SJSA1 (cell line): Measurements from ENCODE around the gene CHI3L1. TPM values are rescaled to one million over a fixed set of nuclear protein-coding genes. Genes with fewer than 3 reads are reported as not detected.

ENCODE experiments used
- DNase-seq, 2 experiments: peaks; one replicate each; pipeline ENCODE4 v3.0.0-alpha.2; 2015 to 2020; ENCODE audit warnings: low spot score in 2 of 2, low read depth in 1 of 2
- H3K27ac ChIP-seq: fragments of 250-450 bp; sonication (Bioruptor Pico); 2 replicates; pipeline ENCODE4 v1.5.1; 2020; ENCODE audit warnings: mild to moderate bottlenecking, moderate library complexity
- H3K27me3 ChIP-seq: fragments of 250-450 bp; sonication (Bioruptor Pico); replicated peaks from 2 replicates; pipeline ENCODE4 v1.5.1; 2020; ENCODE audit warnings: mild to moderate bottlenecking, moderate library complexity
- H3K36me3 ChIP-seq: fragments of 250-450 bp; sonication (Bioruptor Pico); 2 replicates; pipeline ENCODE4 v1.5.1; 2020; ENCODE audit warnings: mild to moderate bottlenecking
- H3K4me1 ChIP-seq: fragments of 250-450 bp; sonication (Bioruptor Pico); replicated peaks from 2 replicates; pipeline ENCODE4 v1.6.1; 2021; ENCODE audit warnings: mild to moderate bottlenecking
- H3K4me3 ChIP-seq: fragments of 250-450 bp; sonication (Bioruptor Pico); 2 replicates; pipeline ENCODE4 v1.5.1; 2020; ENCODE audit warnings: mild to moderate bottlenecking
- H3K9me3 ChIP-seq: fragments of 250-450 bp; sonication (Bioruptor Pico); replicated peaks from 2 replicates; pipeline ENCODE4 v1.5.1; 2020; ENCODE audit warnings: mild to moderate bottlenecking
- total RNA-seq: library from RNA; depleted of rRNA; stranded (reverse); fragments of >200 nt; shearing (Covaris generic); gene quantifications from 2 replicates; pipeline ENCODE4 v1.2.3, GENCODE V29; 2014

CHI3L1 gene
- total RNA-seq, 1 experiment from 2014 or later, result not detected

DNA sequence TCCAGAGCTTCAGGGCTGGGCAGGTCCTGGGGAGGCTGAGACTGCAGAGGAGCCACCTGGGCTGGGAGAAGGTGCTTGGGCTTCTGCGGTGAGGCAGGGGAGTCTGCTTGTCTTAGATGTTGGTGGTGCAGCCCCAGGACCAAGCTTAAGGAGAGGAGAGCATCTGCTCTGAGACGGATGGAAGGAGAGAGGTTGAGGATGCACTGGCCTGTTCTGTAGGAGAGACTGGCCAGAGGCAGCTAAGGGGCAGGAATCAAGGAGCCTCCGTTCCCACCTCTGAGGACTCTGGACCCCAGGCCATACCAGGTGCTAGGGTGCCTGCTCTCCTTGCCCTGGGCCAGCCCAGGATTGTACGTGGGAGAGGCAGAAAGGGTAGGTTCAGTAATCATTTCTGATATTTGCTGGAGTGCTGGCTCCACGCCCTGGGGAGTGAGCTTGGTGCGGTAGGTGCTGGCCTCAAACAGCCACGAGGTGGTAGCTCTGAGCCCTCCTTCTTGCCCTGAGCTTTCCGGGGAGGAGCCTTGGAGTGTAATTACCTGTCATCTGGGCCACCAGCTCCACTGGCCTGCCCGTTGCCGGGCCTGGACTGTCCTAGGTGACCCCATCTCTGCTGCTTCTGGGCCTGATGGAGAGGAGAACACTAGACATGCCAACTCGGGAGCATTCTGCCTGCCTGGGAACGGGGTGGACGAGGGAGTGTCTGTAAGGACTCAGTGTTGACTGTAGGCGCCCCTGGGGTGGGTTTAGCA, 20.1 kb downstream of the CHI3L1 start:
- Histone ChIP-seq H3K27me3 (peaks cover 16% of the 10 kb centered on the region), H3K9me3 (no peaks in the 10 kb centered on the region), H3K27ac (no peak overlapping the region), H3K4me1 (no peaks in the 10 kb centered on the region), H3K4me3 (no peak overlapping the region), H3K36me3 (no peaks in the 10 kb centered on the region)
- no peak for DNase-seq

DNA sequence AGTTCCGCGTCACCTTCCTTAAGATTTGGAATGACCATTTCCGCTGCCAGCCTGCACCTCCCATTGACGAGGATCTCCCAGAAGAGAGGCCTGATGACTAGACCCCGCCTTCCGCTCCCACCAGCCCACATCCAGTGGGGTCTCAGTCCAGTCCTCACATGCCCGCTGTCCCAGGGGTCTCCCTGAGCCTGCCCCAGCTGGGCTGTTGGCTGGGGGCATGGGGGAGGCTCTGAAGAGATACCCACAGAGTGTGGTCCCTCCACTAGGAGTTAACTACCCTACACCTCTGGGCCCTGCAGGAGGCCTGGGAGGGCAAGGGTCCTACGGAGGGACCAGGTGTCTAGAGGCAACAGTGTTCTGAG, 20.7 kb downstream of the CHI3L1 start:
- H3K9me3 ChIP-seq, result no peaks in the 10 kb centered on the region
- no peak overlapping the region for H3K27ac ChIP-seq
- H3K27me3 ChIP-seq, result peaks cover 16% of the 10 kb centered on the region
- no peaks in the 10 kb centered on the region for H3K4me1 ChIP-seq
- no peak for DNase-seq
- no peak overlapping the region for H3K4me3 ChIP-seq
- H3K36me3 ChIP-seq, result no peaks in the 10 kb centered on the region

DNA sequence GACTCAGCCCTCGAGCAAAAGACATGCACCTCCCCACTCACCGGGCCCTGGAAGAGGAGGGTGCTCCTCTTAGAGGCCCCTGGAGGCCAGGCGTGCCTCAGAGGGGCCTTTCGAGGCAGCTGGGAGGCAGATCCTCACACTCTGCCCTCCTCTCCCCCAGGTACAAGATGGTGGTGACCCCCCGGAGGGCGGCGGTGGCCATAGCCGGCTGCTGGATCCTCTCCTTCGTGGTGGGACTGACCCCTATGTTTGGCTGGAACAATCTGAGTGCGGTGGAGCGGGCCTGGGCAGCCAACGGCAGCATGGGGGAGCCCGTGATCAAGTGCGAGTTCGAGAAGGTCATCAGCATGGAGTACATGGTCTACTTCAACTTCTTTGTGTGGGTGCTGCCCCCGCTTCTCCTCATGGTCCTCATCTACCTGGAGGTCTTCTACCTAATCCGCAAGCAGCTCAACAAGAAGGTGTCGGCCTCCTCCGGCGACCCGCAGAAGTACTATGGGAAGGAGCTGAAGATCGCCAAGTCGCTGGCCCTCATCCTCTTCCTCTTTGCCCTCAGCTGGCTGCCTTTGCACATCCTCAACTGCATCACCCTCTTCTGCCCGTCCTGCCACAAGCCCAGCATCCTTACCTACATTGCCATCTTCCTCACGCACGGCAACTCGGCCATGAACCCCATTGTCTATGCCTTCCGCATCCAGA, 21.3 kb downstream of the CHI3L1 start:
- H3K4me1 ChIP-seq, result no peaks in the 10 kb centered on the region
- no peak overlapping the region for H3K27ac ChIP-seq
- peaks cover 16% of the 10 kb centered on the region for H3K27me3 ChIP-seq
- H3K36me3 ChIP-seq, result no peaks in the 10 kb centered on the region
- H3K4me3 ChIP-seq, result no peak overlapping the region
- H3K9me3 ChIP-seq, result no peaks in the 10 kb centered on the region
- no peak for DNase-seq

DNA sequence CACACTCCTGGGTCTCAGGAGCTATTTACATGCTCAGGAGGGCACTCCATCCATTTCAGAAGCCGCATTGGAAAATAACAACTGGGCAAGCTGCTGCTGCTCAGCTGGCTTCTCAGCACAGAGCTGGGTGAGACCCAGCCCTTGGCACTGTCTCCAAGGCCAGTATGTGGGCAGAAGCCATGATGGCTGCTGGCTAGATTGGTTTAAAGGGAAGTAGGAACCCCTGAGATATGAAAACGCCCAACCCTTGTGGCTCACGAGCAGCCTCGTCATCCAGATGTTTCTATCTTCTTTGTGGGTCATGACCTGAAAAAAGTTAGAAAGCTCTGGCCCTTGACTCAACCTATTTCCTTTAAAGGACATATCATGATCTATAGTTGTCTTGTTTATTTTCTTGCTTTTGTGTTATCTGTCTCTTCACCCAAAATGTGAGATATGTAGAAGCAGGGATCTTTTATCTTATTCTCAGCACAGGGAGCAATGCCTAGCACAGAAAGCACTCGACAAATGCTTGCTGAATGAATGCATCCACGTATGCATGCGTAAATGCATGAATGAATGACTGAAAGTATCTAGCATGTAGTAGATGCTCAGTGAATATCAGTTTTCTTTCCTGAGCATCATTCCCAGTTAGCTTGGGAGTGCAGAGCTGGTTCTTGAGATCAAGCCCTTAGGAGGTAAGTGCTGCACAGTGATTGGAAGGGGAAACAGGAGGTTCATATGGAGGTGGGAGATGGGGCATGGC, 22.4 kb downstream of the CHI3L1 start:
- peaks cover 16% of the 10 kb centered on the region for H3K27me3 ChIP-seq
- DNase-seq, result no peak
- H3K27ac ChIP-seq, result no peak overlapping the region
- H3K4me3 ChIP-seq, result no peak overlapping the region
- H3K36me3 ChIP-seq, result no peaks in the 10 kb centered on the region
- no peaks in the 10 kb centered on the region for H3K4me1 ChIP-seq
- H3K9me3 ChIP-seq, result no peaks in the 10 kb centered on the region

DNA sequence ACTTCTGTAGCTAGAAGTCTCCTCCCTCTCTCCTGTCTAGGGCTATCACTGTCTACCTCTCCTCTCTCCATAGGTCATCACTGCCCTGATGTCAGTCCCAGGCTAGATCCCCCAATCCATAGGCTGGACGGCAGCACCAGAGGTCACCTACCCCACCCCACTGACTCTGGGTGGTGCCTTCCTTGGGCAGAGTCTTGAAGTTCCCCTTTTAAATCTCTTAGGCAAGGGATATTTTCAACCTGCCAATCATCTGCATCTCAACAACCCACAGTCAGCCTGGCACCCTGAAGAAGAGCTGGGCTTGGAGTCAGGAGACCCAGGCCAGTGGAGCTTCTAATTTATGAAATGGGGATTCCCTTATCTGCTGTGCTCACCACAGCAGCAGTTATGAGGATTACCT, 24.1 kb downstream of the CHI3L1 start:
- no peak for DNase-seq
- Histone ChIP-seq H3K4me1 (no peaks in the 10 kb centered on the region), H3K27me3 (peaks cover 22% of the 10 kb centered on the region), H3K27ac (no peak overlapping the region), H3K36me3 (no peaks in the 10 kb centered on the region), H3K4me3 (no peak overlapping the region), H3K9me3 (0 out of 2 replicates have a peak, but pooled peaks cover 2% of the 10 kb centered on the region)

DNA sequence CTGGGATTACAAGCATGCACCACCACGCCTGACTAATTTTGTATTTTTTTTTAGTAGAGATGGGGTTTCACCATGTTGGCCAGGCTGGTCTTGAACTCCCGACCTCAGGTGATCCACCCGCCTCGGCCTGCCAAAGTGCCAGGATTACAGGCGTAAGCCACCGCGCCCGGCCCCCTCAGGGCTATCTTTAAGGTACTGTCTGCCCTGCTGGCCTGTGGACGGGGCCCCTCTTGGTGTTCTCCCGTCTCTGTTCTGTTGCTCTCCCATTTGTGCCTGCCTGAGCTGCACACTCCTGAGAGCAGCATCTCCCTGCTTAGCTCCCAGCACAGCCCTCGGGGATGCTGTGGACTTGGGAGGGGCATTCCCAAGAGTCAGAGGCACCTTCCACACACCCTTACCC, 24.8 kb downstream of the CHI3L1 start:
- Histone ChIP-seq H3K4me3 (no peak overlapping the region), H3K9me3 (0 out of 2 replicates have a peak, but pooled peaks cover 2% of the 10 kb centered on the region), H3K4me1 (no peaks in the 10 kb centered on the region), H3K36me3 (no peaks in the 10 kb centered on the region), H3K27ac (no peak overlapping the region), H3K27me3 (peaks cover 24% of the 10 kb centered on the region)
- DNase-seq, result no peak

DNA sequence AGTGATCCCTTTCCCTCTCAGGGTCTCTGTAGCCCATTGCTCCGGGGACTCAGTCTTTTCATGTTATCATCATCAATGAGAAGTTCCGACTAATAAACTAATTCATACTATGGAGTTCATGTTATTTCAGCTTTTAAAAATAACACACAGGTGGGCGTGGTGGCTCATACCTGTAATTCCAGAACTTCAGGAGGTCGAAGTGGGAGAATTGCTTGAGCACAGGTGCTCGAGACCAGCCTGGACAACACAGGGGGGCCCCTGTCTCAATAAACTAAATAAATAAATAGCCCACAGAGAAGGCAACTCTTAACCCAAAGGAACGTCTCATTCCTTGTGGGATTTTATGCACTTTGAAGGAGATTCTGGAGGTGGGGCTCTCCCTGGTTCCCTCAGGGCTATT, 25.3 kb downstream of the CHI3L1 start:
- no peaks in the 10 kb centered on the region for H3K4me1 ChIP-seq
- H3K27me3 ChIP-seq, result peaks cover 24% of the 10 kb centered on the region
- H3K36me3 ChIP-seq, result no peaks in the 10 kb centered on the region
- no peak for DNase-seq
- no peak overlapping the region for H3K27ac ChIP-seq
- H3K4me3 ChIP-seq, result no peak overlapping the region
- H3K9me3 ChIP-seq, result 0 out of 2 replicates have a peak, but pooled peaks cover 2% of the 10 kb centered on the region

DNA sequence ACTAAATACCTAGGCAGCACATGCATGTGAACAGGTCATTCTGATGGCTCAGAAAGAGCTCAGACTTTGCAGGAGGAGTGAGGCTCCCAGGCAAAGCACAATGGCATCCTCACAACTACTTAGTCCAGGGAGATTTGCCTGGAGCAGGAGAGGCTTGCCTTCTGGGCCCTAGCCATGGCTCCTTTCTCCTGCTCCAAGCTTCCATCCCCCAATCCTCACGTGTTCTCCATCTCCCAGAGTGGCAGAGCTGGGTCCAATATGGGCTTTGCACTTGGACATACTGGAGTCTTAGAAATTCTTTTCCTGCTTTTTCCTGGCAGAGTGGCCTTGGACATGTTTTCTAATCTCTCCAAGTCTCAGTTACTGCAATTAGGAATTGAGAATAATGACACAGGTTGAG, 26.7 kb downstream of the CHI3L1 start:
- Histone ChIP-seq H3K27me3 (peaks cover 24% of the 10 kb centered on the region), H3K4me1 (no peaks in the 10 kb centered on the region), H3K9me3 (0 out of 2 replicates have a peak, but pooled peaks cover 2% of the 10 kb centered on the region), H3K36me3 (no peaks in the 10 kb centered on the region), H3K27ac (no peak overlapping the region), H3K4me3 (no peak overlapping the region)
- no peak for DNase-seq

DNA sequence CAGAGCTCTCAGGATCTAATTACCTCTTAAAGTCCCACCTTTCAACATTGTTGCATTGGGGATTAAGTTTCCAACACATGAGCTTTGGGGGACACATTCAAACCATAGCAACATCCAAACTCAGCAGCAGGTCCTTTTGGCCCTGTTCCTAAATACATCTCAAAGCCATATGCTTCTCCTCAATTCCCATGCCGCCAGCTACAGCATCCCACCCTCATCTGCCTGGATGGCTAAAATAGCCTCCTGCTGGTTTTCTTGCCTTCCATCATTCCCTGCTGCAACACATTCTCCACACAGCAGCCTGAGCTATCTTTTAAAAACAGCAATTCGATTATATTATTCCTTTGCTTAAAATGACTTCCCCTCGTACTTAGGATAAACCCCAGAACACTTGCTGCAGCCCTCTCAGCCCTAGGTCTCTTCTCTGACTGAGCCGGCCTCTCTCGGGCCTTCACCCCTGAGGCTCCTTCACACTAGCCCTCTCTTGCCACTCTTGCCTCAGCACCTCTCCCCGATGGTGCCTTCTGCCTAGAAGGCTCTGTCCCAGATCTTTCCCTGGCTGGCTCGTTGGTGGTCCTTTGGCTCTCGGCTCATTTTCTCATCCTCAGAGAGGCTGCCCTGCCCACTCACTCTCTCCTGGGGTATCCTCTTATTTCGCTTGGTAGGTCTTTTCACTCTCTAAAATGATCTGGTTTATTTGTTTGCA, 27.4 kb downstream of the CHI3L1 start:
- peaks cover 18% of the 10 kb centered on the region for H3K27me3 ChIP-seq
- no peak for DNase-seq
- H3K9me3 ChIP-seq, result 0 out of 2 replicates have a peak, but pooled peaks cover 2% of the 10 kb centered on the region
- H3K36me3 ChIP-seq, result no peaks in the 10 kb centered on the region
- no peak overlapping the region for H3K4me3 ChIP-seq
- no peak overlapping the region for H3K27ac ChIP-seq
- H3K4me1 ChIP-seq, result no peaks in the 10 kb centered on the region

DNA sequence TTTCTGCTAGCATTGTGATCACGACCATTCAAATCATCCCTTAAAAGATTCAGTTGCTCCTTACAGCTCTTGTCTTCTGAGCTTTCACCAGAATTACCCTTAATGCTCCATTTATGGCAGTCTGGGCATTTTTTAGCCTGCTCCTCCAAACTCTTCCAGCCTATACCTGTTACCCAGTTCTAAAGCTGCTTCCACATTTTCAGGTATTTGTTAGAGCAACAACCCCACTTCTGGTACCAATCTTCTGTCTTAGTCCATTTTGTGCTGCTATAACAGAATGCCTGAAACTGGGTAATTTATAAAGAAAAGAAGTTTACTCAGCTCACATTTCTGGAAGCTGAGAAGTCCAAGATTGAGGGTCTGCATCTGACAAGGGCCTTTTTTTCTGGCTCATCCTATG, 28.1 kb downstream of the CHI3L1 start:
- Histone ChIP-seq H3K9me3 (0 out of 2 replicates have a peak, but pooled peaks cover 2% of the 10 kb centered on the region), H3K4me3 (no peak overlapping the region), H3K4me1 (no peaks in the 10 kb centered on the region), H3K27me3 (peaks cover 15% of the 10 kb centered on the region), H3K36me3 (no peaks in the 10 kb centered on the region), H3K27ac (no peak overlapping the region)
- DNase-seq, result no peak

DNA sequence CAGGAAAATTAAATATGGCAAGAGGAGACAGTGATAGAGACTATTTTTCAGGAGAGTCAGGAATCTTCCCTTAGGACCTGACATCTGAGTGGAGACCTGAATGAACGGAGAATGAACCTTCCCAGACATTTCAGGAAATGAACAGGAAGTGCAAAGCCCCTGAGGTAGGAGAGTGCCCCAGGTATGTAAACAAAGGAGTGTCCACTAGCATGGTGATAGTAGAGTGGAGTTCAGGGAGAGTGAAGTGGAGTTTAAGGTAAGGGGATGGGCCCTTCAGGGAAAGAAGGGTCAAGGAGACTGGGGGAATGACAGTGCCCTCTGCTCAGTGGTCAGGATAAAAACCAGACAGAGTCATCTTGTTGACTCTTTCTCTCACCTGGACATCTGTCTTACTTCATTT, 30.2 kb downstream of the CHI3L1 start:
- Histone ChIP-seq H3K36me3 (no peaks in the 10 kb centered on the region), H3K4me3 (no peak overlapping the region), H3K27me3 (peaks cover 8% of the 10 kb centered on the region), H3K27ac (no peak overlapping the region), H3K9me3 (0 out of 2 replicates have a peak, but pooled peaks cover 2% of the 10 kb centered on the region), H3K4me1 (no peaks in the 10 kb centered on the region)
- no peak for DNase-seq

DNA sequence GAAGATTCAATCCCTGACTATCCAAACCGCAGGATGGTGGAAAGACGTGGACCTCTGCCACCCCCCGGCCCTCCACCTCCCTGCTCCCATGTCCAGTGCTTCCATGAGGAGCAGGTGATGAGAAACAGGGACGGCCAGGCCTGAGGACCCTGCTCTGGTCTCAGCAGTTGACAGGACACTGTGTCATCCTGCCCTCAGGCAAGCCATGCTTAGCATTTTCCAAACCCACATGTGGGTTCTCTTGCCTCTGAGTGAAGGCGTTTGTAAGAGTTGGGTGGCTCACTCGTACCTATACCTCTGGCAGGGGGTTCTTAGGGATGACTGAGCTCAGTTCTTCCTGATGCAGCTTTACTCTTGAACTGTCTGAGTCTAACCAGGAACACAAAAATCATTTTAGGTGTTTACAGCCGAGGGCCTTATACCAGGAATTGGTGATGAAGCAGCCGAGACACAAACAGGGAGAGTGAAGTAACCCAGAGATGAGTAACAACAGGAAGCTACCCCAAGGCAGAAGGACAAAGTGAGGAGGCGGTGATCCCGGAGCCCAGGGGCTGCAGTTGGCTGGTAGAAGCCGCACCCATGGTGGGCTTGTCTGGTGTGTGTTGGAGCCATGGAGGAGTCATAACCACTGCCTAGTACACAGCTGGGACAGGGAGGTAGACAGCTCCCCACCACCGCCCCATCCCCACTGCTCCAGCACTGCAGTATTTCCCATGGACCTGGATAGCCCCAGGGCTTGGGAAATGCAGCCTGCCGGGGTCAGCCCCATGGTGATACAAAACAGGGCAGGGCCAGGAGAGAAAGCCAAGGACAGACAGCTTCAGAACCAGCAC, 32.3 kb downstream of the CHI3L1 start:
- Histone ChIP-seq H3K27me3 (peaks cover 8% of the 10 kb centered on the region), H3K4me3 (no peak overlapping the region), H3K36me3 (no peaks in the 10 kb centered on the region), H3K27ac (no peak overlapping the region), H3K9me3 (0 out of 2 replicates have a peak, but pooled peaks cover 2% of the 10 kb centered on the region), H3K4me1 (no peaks in the 10 kb centered on the region)
- DNase-seq, result no peak
